Lower leg skin (tissue), 3 donors: ENCODE data around the gene HDLBP.

Source experiments
- POLR2A ChIP-seq, 2 donors: fragments of 450-650 bp; IDR thresholded peaks; one replicate each; pipeline ENCODE4 v1.6.1; 2016 to 2017; ENCODE audit warnings: antibody characterized with exemption in 2 of 2, mild to moderate bottlenecking in 1 of 2, moderate library complexity in 1 of 2
- TF ChIP-seq, protein P1 (sequence below), 3 donors: fragments of 450-650 bp; IDR thresholded peaks; one replicate each; pipeline ENCODE4 v1.5.1; 2016; ENCODE audit warnings: antibody characterized with exemption in 3 of 3, mild to moderate bottlenecking in 3 of 3, moderate library complexity in 2 of 3

GRCh38 chr2:241244368-241244767, 71.1 kb downstream of the HDLBP start:
- TF ChIP-seq, protein P1, sequence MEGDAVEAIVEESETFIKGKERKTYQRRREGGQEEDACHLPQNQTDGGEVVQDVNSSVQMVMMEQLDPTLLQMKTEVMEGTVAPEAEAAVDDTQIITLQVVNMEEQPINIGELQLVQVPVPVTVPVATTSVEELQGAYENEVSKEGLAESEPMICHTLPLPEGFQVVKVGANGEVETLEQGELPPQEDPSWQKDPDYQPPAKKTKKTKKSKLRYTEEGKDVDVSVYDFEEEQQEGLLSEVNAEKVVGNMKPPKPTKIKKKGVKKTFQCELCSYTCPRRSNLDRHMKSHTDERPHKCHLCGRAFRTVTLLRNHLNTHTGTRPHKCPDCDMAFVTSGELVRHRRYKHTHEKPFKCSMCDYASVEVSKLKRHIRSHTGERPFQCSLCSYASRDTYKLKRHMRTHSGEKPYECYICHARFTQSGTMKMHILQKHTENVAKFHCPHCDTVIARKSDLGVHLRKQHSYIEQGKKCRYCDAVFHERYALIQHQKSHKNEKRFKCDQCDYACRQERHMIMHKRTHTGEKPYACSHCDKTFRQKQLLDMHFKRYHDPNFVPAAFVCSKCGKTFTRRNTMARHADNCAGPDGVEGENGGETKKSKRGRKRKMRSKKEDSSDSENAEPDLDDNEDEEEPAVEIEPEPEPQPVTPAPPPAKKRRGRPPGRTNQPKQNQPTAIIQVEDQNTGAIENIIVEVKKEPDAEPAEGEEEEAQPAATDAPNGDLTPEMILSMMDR (IDR thresholded peaks at IDR 0.05): no peak
- TF ChIP-seq POLR2A (IDR thresholded peaks at IDR 0.05): no peak
